GM12878 (cell line): ENCODE measurements around the gene CACNA1B. TPM values are rescaled to one million over a fixed set of nuclear protein-coding genes. Genes with fewer than 3 reads are reported as not detected.

Experiments used
- ATAC-seq: fragments of 200-7000 bp; cut with Tn5 transposase; 3 replicates; pipeline ENCODE4 v1.9.1; 2020; ENCODE audit warnings: mild to moderate bottlenecking, moderate library complexity
- BruUV-seq: library from RNA; stranded (reverse); fragments of 400-500 nt; replicated peaks from 2 replicates; lab custom pipeline; 2021; lab: Mats Ljungman, UMichigan
- CTCF ChIA-PET: fragments of 300-600 bp; sonication (Branson Sonifier 250); formaldehyde crosslinking; extraction: SDS; loops from one replicate; lab custom pipeline; 2021; ENCODE audit warnings: inconsistent platforms; lab: Yijun Ruan, JAX
- POLR2A ChIA-PET: fragments of 350-600 bp; formaldehyde crosslinking; extraction: SDS; loops from one replicate; lab custom pipeline; 2021; ENCODE audit warnings: inconsistent platforms; lab: Charles Lee
- RAD21 ChIA-PET: fragments of 300-600 bp; sonication (Branson Sonifier 250); formaldehyde crosslinking; loops from one replicate; lab custom pipeline; 2023; ENCODE audit warnings: antibody characterized with exemption; ENCODE audit not compliant: unreplicated experiment; lab: Charles Lee
- SMC1A ChIA-PET: fragments of 300-600 bp; sonication (Branson Sonifier 250); formaldehyde crosslinking; loops from one replicate; lab custom pipeline; 2023; ENCODE audit not compliant: unreplicated experiment, uncharacterized antibody; lab: Charles Lee
- DNase-seq: peaks from one replicate; pipeline ENCODE4 v3.0.0-alpha.2; 2011; ENCODE audit warnings: low read depth, low spot score
- FAIRE-seq: peaks from 3 replicates; lab custom pipeline; 2011; peaks lifted over from hg19 to GRCh38; lab: Jason Lieb, UNC
- H2AFZ ChIP-seq: 2 replicates; pipeline ENCODE4 v1.6.0; 2011; ENCODE audit warnings: low read depth, low read length, control low read depth; ENCODE audit not compliant: control insufficient read depth
- H3K27ac ChIP-seq: 2 replicates; pipeline ENCODE4 v1.5.1; 2011; ENCODE audit warnings: control low read depth; ENCODE audit not compliant: control insufficient read depth, insufficient read depth
- H3K27me3 ChIP-seq, 2 experiments: replicated peaks in 1 of 2; 2 replicates each; pipeline versions ENCODE4 v1.6.0 to v1.6.1; 2011; ENCODE audit warnings: low read length in 1 of 2; ENCODE audit not compliant: control insufficient read depth in 2 of 2, insufficient read depth in 2 of 2
- H3K36me3 ChIP-seq, 2 experiments: 2 replicates each; pipeline ENCODE4 v1.5.1; 2011; ENCODE audit warnings: low read length in 1 of 2; ENCODE audit not compliant: control insufficient read depth in 2 of 2, insufficient read depth in 2 of 2
- H3K4me1 ChIP-seq: 2 replicates; pipeline ENCODE4 v1.6.1; 2011; ENCODE audit warnings: mild to moderate bottlenecking, low read length, moderate library complexity, mixed read lengths; ENCODE audit not compliant: control insufficient read depth, insufficient read depth
- H3K4me2 ChIP-seq: 2 replicates; pipeline ENCODE4 v1.6.0; 2011; ENCODE audit warnings: control low read depth; ENCODE audit not compliant: control insufficient read depth, insufficient read depth
- H3K4me3 ChIP-seq: fragments of 200-600 bp; sonication (generic); 2 replicates; pipeline ENCODE4 v1.5.1; 2016
- H3K79me2 ChIP-seq: 2 replicates; pipeline ENCODE4 v1.6.0; 2011; ENCODE audit warnings: low read length; ENCODE audit not compliant: control insufficient read depth, insufficient read depth
- H3K9ac ChIP-seq: 2 replicates; pipeline ENCODE4 v1.8.0; 2011; ENCODE audit warnings: low read length, control low read depth, mixed read lengths; ENCODE audit not compliant: control insufficient read depth, insufficient read depth
- H3K9me3 ChIP-seq: replicated peaks from 3 replicates; pipeline ENCODE4 v1.5.1; 2011; ENCODE audit warnings: mild to moderate bottlenecking, low read length; ENCODE audit not compliant: control insufficient read depth, insufficient read depth
- H4K20me1 ChIP-seq: 2 replicates; pipeline ENCODE4 v1.6.0; 2011; ENCODE audit not compliant: control insufficient read depth, insufficient read depth
- CHD4 ChIP-seq: fragments of 200-600 bp; sonication (generic); IDR thresholded peaks from 2 replicates; pipeline ENCODE4 v1.6.1; 2016; ENCODE audit warnings: mild to moderate bottlenecking
- GATAD2B ChIP-seq: fragments of 450-650 bp; conservative IDR thresholded peaks from 2 replicates; pipeline ENCODE4 v1.6.1; 2017; ENCODE audit warnings: low read depth, mild to moderate bottlenecking, moderate library complexity
- HDAC6 ChIP-seq: fragments of 200-600 bp; sonication (generic); IDR thresholded peaks from one replicate; pipeline ENCODE4 v1.8.0; 2017; ENCODE audit warnings: antibody characterized with exemption; ENCODE audit not compliant: unreplicated experiment
- IKZF2 ChIP-seq, 2 experiments: fragments of 450-650 bp; IDR thresholded peaks; 2 replicates each; pipeline ENCODE4 v1.6.1; 2017; ENCODE audit warnings: mild to moderate bottlenecking in 2 of 2, moderate library complexity in 2 of 2
- LARP7 ChIP-seq: fragments of 450-650 bp; IDR thresholded peaks from 2 replicates; pipeline ENCODE4 v1.6.1; 2017; ENCODE audit warnings: mild to moderate bottlenecking
- NR2C1 ChIP-seq: fragments of 450-650 bp; IDR thresholded peaks from 2 replicates; pipeline ENCODE4 v1.6.1; 2017; ENCODE audit warnings: antibody characterized with exemption, mild to moderate bottlenecking, moderate library complexity
- NR2F1 ChIP-seq: fragments of 450-650 bp; conservative IDR thresholded peaks from 2 replicates; pipeline ENCODE4 v1.6.1; 2017; ENCODE audit warnings: mild to moderate bottlenecking
- POLR2AphosphoS5 ChIP-seq: IDR thresholded peaks from 2 replicates; pipeline ENCODE4 v1.6.1; 2011; ENCODE audit warnings: mild to moderate bottlenecking, low read length, inconsistent platforms
- RAD51 ChIP-seq: fragments of 450-650 bp; IDR thresholded peaks from 2 replicates; pipeline ENCODE4 v1.6.1; 2016; ENCODE audit warnings: moderate library complexity, mild to moderate bottlenecking, inconsistent platforms
- ZNF384 ChIP-seq: IDR thresholded peaks from 2 replicates; pipeline ENCODE4 v1.6.1; 2012; ENCODE audit warnings: low read depth, mild to moderate bottlenecking, low read length, improper control_type of control experiment, borderline replicate concordance
- WGBS: methylation state at CpG from one replicate; pipeline ENCODE4 v1.1.6; 2016; ENCODE audit warnings: low lambda C conversion rate; ENCODE audit not compliant: insufficient replicate concordance, insufficient coverage; ENCODE audit errors: missing lambda C conversion rate; 5-methylcytosine and 5-hydroxymethylcytosine counted together
- in situ Hi-C: fragments of 300-500 bp; cut with MboI; formaldehyde crosslinking; loops from 9 replicates; pipeline ENCODE4 v1.14.3; 2018; ENCODE audit warnings: mixed read lengths
- intact Hi-C: fragments of 100-400 bp; cut with micrococcal nuclease; formaldehyde crosslinking; loops from one replicate; pipeline ENCODE4 v1.14.2; 2022; ENCODE audit not compliant: unreplicated experiment
- polyA plus RNA-seq, 11 experiments: library from polyadenylated mRNA; depleted of rRNA in 4 of 11; unstranded in 6 of 11; stranded (reverse) in 5 of 11; fragments of >200 nt; fragmentation: Nextera tagmentation in 4 of 11; fragmentation: Illumina TruSeq in 1 of 11; extraction: Ambion mirVana in 4 of 11; extraction: Trizol in 1 of 11; gene quantifications; 1 replicate in 1 of 11; 2 replicates in 10 of 11; pipeline versions ENCODE4 v1.2.1 to v1.2.3, GENCODE V29; 2011 to 2016; ENCODE audit warnings: inconsistent platforms in 2 of 11, missing spikeins in 2 of 11, low read depth in 1 of 11
- total RNA-seq, 4 experiments: library from RNA; depleted of rRNA in 3 of 4; stranded (reverse); fragments of >200 nt in 3 of 4; fragmentation: Illumina TruSeq in 1 of 4; extraction: Trizol in 1 of 4; gene quantifications; 2 replicates each; pipeline versions ENCODE4 v1.2.1 to v1.2.3, GENCODE V29; 2013 to 2021
- TF ChIP-seq, protein P1 (sequence below): IDR thresholded peaks from 2 replicates; pipeline ENCODE4 v1.6.1; 2011; ENCODE audit warnings: mild to moderate bottlenecking, low read depth, low read length, moderate library complexity; ENCODE audit not compliant: insufficient replicate concordance
- TF ChIP-seq, protein P2 (sequence below): fragments of 150-350 bp; IDR thresholded peaks from 2 replicates; pipeline ENCODE4 v1.6.1; 2016; ENCODE audit warnings: low read depth, low read length
- TF ChIP-seq, protein P3 (sequence below): IDR thresholded peaks from 2 replicates; pipeline ENCODE4 v1.6.1; 2012; ENCODE audit warnings: improper control_type of control experiment, low read depth, low read length; ENCODE audit not compliant: insufficient replicate concordance

CACNA1B gene
- total and polyA plus RNA-seq, 10 of the 15 experiments (the other 5 are each of a cell fraction or from before 2014, with no cell fraction given) = 0.01 to 0.03 (median 0.01) TPM; not detected in 7

DNA sequence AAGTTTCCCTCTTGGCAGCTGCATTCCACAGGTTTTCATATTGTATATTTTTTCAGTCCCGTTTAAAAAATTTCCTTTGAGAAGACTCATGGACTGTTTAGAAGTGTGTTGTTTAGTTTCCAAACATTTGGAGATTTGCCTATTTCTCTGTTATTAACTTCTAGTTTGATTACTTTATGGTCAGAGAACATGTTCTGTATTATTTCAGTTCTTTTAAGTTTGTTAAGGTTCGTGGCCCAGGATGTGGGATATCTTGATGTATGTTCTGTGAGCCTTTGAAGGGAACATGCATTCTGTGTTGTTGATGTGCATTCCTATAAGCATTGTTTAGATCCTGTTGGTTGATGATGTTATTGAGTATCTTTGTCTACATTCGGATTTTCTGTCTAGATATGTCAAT lies 153.6 kb downstream of the CACNA1B start:
- SMC1A ChIA-PET = no interaction called here
- no peak for DNase-seq
- Histone ChIP-seq H3K27ac (no peak overlapping the region), H4K20me1 (no peaks in the 10 kb centered on the region), H3K9ac (no peak overlapping the region), H3K27me3 (no peaks in the 10 kb centered on the region), H3K4me1 (no peaks in the 10 kb centered on the region), H2AFZ (no peak overlapping the region), H3K4me2 (no peak overlapping the region), H3K4me3 (no peak overlapping the region), H3K9me3 (peaks cover 2% of the 10 kb centered on the region; the same call in 2 of the 3 replicates), H3K36me3 (no peaks in the 10 kb centered on the region), H3K79me2 (no peaks in the 10 kb centered on the region)
- in situ Hi-C loops = no loop called here
- intact Hi-C loops = no loop called here
- RAD21 ChIA-PET = no interaction called here
- TF ChIP-seq ZNF384 (no peak), IKZF2 (IDR thresholded peaks at IDR 0.05) (no peak), NR2C1 (no peak), LARP7 (no peak), HDAC6 (no peak), RAD51 (no peak), NR2F1 (no peak), GATAD2B (no peak), CHD4 (no peak), POLR2AphosphoS5 (no peak)
- TF ChIP-seq, protein P1, sequence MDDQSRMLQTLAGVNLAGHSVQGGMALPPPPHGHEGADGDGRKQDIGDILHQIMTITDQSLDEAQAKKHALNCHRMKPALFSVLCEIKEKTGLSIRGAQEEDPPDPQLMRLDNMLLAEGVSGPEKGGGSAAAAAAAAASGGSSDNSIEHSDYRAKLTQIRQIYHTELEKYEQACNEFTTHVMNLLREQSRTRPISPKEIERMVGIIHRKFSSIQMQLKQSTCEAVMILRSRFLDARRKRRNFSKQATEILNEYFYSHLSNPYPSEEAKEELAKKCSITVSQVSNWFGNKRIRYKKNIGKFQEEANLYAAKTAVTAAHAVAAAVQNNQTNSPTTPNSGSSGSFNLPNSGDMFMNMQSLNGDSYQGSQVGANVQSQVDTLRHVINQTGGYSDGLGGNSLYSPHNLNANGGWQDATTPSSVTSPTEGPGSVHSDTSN = no peak
- TF ChIP-seq, protein P2, sequence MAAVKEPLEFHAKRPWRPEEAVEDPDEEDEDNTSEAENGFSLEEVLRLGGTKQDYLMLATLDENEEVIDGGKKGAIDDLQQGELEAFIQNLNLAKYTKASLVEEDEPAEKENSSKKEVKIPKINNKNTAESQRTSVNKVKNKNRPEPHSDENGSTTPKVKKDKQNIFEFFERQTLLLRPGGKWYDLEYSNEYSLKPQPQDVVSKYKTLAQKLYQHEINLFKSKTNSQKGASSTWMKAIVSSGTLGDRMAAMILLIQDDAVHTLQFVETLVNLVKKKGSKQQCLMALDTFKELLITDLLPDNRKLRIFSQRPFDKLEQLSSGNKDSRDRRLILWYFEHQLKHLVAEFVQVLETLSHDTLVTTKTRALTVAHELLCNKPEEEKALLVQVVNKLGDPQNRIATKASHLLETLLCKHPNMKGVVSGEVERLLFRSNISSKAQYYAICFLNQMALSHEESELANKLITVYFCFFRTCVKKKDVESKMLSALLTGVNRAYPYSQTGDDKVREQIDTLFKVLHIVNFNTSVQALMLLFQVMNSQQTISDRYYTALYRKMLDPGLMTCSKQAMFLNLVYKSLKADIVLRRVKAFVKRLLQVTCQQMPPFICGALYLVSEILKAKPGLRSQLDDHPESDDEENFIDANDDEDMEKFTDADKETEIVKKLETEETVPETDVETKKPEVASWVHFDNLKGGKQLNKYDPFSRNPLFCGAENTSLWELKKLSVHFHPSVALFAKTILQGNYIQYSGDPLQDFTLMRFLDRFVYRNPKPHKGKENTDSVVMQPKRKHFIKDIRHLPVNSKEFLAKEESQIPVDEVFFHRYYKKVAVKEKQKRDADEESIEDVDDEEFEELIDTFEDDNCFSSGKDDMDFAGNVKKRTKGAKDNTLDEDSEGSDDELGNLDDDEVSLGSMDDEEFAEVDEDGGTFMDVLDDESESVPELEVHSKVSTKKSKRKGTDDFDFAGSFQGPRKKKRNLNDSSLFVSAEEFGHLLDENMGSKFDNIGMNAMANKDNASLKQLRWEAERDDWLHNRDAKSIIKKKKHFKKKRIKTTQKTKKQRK = no peak
- TF ChIP-seq, protein P3, sequence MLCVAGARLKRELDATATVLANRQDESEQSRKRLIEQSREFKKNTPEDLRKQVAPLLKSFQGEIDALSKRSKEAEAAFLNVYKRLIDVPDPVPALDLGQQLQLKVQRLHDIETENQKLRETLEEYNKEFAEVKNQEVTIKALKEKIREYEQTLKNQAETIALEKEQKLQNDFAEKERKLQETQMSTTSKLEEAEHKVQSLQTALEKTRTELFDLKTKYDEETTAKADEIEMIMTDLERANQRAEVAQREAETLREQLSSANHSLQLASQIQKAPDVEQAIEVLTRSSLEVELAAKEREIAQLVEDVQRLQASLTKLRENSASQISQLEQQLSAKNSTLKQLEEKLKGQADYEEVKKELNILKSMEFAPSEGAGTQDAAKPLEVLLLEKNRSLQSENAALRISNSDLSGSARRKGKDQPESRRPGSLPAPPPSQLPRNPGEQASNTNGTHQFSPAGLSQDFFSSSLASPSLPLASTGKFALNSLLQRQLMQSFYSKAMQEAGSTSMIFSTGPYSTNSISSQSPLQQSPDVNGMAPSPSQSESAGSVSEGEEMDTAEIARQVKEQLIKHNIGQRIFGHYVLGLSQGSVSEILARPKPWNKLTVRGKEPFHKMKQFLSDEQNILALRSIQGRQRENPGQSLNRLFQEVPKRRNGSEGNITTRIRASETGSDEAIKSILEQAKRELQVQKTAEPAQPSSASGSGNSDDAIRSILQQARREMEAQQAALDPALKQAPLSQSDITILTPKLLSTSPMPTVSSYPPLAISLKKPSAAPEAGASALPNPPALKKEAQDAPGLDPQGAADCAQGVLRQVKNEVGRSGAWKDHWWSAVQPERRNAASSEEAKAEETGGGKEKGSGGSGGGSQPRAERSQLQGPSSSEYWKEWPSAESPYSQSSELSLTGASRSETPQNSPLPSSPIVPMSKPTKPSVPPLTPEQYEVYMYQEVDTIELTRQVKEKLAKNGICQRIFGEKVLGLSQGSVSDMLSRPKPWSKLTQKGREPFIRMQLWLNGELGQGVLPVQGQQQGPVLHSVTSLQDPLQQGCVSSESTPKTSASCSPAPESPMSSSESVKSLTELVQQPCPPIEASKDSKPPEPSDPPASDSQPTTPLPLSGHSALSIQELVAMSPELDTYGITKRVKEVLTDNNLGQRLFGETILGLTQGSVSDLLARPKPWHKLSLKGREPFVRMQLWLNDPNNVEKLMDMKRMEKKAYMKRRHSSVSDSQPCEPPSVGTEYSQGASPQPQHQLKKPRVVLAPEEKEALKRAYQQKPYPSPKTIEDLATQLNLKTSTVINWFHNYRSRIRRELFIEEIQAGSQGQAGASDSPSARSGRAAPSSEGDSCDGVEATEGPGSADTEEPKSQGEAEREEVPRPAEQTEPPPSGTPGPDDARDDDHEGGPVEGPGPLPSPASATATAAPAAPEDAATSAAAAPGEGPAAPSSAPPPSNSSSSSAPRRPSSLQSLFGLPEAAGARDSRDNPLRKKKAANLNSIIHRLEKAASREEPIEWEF = no peak
- no peak for FAIRE-seq
- POLR2A ChIA-PET = no interaction called here
- BruUV-seq = no TSS peak
- 20% methylated on average over 3 of the region's 3 CpGs for WGBS
- ATAC-seq = no peak
- CTCF ChIA-PET = no interaction called here
